KG1 (cell line): ENCODE data around the gene AFF2.

Experiments
- DNase-seq: peaks from one replicate; lab custom pipeline; 2025; lab: John Stamatoyannopoulos, UW

Gene AFF2

DNA sequence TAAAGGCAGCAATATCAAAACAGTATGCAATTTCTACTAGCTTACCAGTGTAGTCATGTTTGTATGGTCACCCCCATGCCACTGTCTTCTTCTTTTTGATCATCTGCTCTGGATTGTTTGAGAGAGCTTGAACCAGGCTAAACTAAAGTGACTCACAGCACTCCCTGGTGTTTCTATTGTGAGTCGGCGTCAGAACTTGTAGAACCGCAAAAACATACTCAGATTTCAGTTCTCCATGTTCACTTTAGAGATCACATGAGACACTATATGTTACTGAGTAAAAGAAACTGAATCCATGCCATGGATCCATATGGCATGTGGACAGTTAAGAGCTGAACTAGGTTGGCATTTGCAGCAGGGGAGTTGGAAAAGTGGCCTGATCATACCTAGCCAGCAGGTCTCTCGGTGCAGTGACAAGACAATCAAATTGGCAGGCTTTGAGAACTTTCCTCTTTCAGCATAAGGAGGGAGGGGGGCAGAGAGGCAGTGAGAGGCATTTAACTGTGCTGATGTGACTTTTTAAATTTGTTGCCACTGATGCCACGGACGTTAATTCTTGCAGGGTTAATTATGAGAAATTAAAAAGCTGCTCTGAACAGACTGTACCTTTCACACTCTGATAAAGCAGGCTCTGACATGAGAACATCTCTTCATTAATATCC, 88.4 kb downstream of the AFF2 start:
- DNase-seq, result no peak

DNA sequence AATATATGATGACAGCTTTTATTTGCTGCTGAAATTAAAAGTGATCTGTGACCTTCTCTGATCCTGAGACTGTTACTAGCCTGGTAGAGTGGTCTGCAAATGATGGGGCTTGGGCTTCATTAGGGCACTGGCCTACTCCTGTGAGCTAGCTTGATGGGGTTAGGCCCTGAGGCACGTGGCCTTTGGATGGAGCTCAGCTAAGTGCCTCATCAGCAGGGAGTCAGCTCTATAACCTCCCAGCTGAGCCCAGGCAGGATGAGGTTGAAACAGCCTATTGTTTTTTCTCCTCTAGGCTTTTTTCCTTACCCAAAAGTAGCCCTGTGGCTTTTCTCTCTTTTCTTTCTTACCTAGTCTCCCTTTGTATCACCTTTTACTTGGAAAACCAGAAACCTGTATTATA, 92.2 kb downstream of the AFF2 start:
- DNase-seq, result no peak

DNA sequence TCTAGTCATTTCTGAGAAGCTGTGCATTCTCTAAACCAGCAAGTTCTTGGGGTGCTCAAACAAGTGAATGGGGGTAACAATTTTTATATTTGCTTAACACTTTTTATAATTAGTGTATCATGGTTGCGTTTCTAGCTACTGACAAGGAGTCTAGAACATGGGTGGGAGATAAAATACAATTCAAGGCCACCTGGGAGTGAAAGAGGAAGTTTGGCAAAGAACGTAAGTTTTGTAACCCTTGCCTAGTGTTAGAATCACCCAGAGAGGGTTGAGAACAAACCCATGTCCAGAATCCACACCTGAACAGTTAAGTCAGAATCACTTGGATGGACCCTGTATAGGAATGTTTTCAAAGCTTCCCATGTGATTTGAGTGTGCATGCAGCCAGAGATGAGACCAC, 92.7 kb downstream of the AFF2 start:
- DNase-seq, result no peak

DNA sequence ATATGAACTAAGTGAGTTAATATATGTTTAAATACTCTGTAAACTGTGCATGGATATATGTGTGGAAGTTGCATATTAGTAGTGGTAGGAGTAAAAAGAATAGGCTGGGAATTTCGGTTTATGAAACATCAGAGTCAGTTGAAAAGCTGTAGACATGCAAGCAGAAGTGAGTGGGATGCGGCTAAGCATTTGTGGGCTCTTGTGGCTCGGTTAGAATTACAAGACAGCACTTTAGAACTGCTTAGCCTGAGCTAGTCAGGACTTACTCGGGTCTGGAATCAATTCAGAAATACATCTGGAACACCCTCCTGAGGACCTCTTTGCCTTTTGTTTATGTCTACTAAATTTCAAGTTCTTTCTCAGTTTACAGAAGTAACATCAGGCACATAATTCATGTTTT, 93.6 kb downstream of the AFF2 start:
- DNase-seq, result no peak

DNA sequence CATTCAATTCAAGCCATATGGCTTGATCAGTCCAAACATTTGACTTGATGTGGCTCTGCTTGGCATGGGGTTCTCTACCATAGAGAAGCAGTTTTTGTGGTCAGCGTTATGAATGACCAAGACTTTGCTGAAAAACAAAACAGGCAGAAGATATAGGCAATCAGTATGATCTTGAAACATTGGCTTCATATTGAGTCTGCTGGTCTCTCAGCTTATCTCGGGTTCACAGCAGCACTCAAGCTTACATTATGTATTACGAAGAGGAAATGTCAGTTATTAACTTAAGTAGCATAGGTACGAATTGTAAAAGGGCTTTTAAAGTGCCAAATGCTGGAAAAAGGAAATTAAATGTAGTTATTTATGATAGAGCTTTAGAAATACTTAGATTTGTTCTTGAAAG, 99.0 kb downstream of the AFF2 start:
- no peak for DNase-seq

DNA sequence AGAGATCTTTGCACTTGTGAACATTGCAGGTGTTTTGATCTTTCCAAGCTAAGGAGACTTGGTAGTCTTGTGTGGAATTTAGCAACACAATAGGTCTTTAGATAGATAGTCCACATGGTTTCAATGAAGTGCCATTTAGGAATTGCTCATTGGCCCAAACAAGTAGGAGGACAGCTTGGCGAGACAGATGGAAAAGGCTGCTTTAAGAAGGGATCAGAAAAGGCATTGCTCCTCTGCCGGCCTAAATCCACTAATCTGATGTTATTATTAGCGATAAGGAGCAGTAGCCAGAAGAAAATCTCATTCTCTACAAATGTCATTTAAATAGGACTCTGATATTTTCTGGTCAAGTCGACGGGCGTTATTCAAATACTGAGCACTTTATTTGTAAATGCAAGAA, 99.7 kb downstream of the AFF2 start:
- no peak for DNase-seq

DNA sequence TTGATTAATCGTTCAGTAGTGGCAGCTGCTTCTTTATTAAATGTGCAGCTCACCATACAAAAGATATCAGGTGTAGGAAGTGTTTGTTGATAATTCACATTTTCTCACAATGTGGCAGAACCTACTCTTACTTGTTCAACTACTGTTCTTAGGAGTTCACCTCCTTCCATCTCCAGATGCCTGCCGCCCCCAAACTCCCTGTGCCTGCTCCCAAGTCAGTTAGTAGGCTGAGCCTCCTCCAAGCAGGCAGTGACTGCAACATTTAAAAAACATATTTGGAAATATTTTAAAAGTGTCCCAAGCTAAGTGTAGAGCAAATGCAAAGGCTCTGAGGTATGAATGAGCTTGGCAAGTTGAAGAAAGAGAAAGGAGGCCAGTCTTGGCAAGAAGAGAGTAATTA, 100.2 kb downstream of the AFF2 start:
- no peak for DNase-seq

DNA sequence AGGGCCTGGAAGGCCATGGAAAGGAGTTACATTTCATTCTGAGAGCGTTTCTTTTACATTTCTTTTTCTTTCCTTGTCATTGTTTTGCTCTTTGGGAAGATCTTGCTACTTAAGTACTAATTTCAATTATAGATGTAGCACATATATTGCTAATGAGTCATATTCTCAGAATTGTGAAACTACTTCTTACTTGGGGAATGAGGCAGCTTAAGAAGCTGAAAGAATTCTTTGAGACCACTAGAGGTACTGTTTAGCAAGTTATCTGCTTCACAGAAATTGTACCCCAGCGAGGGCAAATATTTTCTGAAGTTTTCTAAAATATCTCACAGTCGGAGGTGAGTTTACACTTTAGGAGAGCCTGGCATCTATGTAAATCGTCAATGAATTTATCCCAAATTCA, 100.6 kb downstream of the AFF2 start:
- DNase-seq, result no peak

DNA sequence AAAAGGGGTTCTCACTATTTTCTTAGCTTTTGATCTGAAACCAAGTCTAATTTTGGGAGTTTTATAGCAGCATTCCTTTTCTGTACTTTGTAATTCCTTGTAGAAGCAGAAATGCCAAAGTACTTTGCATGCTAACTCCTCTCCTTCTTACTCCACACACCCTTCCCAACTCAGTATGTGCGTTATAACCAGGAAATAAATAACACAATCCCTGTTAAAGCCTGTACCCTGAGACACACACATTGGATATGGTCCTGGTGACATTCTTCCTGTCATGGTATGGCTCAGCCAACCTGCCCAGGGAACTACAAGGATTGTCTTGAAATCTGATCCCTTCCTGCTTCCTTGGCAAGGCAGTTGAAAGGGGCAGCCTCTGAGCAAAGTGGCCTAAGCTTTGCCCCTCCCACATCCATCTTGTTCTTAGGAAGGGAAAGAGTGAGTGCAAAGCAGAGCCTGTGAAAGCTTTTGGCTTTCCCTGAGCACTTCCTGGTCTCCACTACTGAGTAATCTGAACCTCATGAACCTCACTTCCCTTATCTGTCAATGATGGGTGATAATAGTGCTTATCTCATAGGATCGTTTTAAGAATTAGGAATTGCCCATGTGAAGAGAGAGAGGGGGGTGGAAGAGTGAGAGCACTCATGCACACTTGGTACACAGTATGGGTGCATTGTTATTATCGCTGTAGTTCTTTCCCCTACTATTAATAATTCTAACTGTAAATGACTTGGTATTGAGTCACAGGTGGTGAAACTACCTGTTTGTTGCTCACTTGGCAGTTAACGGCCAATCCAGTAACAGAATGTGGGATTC, 109.3 kb downstream of the AFF2 start:
- no peak for DNase-seq

DNA sequence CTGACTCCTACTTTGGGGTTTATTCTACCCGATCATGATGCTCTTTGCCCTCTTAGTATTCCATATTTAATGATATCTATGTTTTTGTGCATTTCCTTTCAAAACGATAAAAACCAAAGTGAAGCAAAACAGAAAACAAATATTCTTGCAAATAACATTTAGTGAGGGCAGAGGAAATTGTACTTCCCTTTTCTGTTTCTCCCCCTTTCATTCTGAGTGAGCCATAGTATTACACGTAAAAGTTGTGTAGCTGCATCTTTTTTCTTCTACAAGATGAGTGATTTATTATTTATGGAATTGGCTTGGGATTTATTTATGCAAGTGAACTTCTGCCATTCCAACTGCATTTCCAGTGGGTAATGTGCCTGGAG, 109.9 kb downstream of the AFF2 start:
- no peak for DNase-seq

DNA sequence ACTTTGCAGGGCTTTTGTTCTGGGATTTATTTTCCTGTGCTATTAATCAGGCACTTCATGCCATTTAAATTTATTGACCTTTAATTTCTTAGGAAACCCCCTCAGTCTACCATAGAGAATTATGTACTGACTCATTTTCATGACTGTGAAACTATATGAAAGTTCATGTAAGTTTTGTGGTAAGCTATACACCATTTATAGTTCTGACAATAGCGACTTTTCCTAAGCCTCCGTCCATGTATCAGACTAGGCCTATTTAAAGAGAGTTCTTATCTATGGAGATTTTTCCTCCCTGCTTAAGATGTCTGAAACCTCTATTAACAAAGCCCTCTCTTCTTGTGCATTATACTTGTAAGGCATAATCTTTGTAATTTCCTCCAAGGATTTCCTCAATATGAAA, 111.6 kb downstream of the AFF2 start:
- no peak for DNase-seq

DNA sequence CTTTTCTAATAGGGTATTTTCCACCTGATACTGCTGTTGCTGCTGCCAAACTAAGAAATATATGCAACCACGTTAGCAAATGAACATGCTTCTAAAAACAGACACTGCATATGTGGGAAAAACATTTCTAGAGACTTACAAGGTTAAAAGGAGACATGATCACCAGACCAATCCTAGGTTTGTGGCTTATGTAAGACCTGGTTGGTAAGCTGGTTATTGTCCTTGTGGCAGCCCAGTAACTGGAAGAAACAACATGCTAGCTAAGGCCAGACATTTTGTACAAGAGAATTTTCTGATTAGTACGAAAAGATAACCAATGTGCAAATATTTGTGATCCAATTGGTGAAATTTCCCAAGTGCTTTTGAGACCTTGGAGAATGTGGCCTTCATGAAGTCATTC, 112.0 kb downstream of the AFF2 start:
- DNase-seq, result no peak

DNA sequence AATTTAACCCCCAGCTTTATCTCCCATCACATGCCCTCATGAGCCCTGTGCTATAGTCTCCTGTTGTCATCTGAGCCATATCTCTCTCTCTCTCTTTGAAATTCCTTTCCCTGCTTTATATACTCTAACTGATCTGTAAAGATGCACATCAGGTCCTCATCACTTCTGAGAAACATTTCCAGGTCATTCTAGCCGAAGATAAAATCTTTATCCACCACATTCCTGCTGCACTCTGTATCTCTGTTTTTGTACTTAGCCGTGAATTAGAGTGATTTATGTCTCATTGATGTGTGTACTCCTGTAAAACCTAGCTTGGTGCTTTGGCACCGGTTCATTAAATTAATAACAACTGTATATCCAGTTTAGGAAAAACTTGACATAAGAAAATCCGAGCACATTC, 113.2 kb downstream of the AFF2 start:
- DNase-seq, result no peak

DNA sequence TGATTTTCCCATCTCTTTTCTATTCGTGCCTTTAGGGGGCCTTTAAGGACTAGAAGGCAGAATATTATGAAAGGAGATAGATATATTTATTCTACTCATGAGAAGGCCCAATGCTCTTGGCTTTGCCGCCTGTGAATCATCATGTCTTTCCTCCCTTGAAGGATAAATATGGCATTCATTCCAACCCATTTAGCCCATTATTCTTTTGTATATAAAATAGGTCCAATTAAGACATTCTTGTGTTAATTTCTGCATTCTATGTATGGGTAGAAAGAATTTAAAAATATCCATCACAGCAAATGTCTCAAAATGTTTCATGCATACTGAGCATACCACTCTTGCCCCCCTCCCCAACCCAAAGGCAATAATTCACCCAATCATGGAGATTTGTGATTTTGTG, 115.1 kb downstream of the AFF2 start:
- DNase-seq, result no peak

DNA sequence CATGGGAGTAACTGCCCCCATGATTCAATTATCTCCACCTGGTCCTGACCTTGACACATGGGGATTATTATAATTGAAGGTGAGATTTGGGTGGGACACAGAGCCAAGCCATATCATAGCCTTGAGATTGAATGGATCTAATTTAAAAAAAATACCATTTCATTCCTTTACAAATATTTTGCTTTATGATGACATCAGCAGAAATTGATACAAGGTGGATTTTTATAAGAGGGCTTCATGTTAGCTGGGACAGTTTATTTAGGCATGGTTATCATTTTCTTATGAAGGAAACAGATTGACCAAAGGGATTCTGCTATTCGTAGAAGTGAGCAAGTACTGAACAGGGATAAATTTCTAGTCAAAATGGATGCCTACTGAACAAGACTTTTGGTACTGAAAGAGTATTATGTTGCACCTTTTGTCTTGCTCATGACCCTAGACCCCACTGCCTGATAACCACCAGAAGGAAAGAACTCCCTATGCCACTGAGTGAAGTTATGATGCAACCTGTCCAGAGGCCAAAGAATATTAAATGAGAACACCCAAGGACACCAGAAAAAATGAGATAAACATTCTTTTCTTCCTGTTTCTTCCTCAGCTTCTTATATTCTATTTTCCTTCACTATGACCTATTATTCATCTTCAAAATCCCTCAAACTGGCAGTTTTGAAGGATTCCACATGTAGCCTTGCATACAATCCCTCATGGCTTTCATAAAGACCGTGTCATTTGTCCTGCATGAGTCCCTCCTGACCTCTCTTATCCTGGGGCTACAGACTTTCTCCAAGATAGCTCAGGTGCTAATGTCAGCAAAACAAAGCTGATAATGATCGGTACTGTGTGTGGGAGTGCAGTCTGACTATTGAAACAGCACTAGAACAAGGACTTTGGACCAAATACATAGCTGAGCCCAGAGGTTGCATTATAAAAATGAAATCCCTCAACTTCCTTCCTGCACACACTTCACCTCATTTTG, 118.3 kb downstream of the AFF2 start:
- DNase-seq, result no peak

DNA sequence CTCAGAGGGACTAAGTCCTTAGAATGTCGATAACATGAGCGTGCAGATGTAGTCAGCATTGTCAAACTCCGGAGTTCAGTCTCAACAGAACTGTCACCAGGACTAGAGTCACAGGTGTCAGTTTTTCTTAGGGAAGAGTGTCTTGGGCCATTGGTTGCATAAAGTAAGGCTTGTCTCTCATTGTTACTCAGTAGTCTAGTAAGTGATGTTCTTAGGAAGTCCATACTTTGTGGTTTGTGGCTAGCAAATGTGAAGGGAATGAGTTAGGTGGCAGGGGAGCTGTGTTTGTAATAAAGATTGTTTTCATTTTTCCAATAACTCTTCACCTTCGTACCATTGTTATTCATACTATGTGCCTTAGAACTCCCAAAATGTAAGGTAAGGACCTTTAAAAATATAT, 119.6 kb downstream of the AFF2 start:
- no peak for DNase-seq

DNA sequence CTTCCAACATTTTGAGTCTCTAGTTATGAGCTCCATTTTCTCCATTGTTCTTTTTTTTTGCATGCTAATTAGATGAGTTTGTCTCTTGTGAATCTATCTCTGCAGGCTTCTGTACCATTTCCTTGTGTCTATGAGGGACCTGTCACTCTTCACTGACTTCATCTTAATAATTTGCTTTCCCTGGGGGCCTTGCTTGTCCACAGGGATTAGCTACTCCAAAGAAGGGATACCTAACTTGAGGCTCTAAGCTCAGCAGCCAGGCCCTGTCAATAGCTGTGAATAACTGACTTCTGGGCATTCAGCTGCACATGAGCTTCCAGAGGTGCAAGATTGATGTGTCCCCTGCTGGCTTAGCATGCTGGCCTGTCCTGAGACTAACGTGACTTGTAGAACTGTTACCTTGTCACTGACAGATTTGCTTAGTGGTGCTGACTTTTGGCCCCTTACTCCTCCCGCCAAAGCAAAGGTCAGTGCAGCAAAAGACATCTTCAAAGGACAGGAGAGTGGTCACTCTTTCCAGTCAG, 124.6 kb downstream of the AFF2 start:
- DNase-seq, result no peak

DNA sequence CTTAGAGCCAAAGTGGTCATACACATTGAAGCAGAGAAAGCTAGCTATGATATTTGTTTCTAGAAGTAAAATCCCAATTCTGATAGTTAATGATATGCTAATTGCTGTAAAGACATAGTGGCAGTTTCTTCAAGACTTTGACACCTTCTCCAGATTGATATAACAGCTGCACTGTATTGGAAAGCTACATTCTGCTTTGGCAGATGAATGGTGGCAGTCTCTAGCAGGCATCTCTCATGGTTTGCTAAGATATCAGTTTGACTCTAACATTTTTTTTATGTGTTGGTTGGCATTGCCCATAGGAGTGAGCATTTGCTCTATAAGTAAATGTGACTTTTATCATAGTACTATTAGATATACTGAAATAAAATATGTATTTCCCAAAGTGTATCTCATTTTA, 128.2 kb downstream of the AFF2 start:
- no peak for DNase-seq

DNA sequence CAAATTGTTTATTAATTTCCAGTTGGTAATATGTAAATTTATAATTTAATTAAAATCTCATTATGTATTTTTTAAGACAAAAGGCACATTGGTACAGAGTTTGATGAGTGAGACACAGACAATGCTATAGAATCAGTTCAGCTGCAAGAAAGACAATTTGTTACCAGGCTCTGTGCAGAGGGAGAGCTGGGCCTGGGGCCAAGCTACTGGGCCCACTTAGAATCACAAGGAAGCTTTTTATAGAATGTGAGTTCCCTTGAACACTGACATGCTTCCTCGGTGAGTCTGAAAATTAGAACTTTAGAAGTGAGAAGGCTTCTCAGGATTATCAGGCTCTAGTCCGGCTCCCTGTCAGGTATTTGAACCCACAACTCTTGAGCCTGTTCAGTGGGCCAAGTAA, 129.0 kb downstream of the AFF2 start:
- no peak for DNase-seq

DNA sequence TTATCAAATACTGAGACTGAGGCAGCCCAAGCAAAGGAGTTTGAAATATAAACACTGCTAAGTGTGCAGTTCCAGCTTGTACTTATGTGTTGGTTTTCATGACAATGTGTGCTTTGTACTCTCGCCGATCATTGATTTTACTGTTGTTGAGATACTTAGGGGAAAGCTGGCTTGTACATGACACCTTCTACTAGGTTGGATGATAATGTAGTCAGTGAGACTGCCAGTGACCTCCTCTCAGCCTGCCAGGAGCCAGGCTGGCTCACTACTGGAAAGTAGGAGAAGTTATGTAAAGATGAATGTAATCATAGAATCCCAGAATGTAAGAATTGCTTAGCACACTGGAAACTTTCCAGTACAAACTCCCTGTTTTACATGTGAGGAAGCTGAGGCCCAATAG, 132.0 kb downstream of the AFF2 start:
- no peak for DNase-seq

DNA sequence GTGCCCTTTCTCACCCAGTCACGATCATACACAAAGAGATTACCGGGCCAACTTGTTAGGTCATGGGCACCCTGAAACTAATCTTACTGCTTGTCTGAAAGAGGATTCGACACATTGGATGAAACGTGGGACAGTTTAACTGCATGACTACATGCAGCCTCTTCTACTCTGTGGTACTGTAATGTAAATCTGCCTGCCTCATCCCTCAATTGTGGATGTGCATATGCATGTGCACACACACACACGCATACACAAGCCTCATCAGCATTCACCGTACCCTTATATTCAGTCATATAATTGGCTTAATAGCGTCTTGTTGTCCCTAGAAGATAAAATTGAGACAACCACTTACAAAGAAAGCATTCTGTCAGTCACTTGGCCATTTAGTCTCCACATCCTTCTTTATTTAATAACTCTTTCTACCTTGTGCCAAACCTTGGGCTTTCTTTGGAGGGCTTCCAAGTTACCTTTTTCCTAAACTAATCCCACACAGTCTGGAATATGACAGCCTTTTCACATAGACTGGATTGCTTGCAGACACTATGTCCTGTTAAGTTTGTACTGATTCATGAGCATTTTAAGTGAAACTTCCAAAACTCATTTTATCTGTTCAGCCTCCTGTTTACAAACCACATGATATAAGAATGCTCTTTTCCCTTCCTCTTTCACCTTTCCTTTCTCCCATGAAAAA, 132.9 kb downstream of the AFF2 start:
- DNase-seq, result no peak

DNA sequence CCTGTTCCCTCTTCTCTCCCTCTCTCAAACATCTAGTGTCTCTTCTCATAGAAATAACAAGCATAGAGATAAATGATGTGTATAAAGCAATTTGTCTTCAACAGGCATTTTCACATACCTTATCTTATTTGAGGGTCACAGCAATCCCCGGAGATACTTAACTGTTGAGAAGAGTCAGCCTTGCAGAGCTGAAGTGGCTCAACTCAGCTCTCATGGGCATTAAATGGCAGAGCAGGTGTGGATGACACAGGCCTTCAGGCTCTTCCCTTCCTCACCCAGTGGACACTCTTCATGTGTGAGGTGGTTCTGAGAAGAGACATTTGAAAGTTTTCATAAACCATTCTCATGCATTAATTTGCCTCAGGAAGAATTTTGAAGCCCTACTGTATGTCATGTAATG, 134.2 kb downstream of the AFF2 start:
- DNase-seq, result no peak
